Measurements from ENCODE around the gene ADCY4. TPM values are rescaled to one million over a fixed set of nuclear protein-coding genes. Genes with fewer than 3 reads are reported as not detected.

Gene ADCY4
- total RNA-seq, 4 donors from 2014 or later = 6.7 to 22.8 (median 16.5) TPM

- intact Hi-C loops (cut with DNase I; ENCODE audit: low total_unique reads) = no loop called here
Observed at GRCh38 chr14:24310265-24310645, 24.6 kb downstream of the ADCY4 start.

DNA sequence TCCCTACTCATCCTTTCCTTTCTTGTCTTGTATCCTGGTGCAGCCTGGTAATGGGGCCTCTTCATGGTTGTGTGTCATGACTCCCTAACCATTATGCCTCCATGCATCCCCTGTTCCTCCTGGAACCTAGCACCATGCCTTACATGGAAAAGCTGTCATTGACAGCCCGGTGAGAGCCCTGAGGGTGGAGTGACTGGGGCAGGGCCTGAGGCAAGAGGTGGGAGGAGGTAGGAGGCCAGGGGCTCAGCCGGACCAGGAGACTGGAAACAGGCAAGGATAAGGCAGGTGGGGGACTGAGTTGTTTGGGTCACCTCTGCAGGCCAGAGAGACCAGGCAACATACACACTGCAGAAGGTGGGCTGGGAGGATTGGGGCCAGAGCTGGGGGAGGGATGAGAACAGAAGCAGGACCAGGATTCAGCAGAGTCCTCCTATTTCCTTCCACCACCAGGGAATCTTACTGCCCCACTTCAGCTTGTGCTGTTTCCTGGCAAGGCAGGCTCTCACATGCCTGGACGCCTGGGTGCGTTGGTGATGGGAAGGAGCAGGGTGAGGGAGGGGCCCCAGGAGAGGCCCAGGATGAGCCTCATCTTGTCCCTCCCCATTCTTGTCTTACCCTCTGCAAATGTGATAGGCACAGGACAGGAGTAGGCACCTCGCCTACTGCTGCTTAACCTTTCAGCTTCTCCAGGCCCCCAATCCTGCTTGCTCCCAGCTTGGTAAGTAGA is 25.2 kb downstream of the ADCY4 start, which contains the start of gene LTB4R2:
TSS of gene LTB4R2 (plus strand) at position 603 of the 727 bp plus-strand sequence. CDS start 525 bp downstream, outside the sequence.
- DNase-seq (ENCODE audit: low spot score in 2 of 2) = peak in 1 of 2 donors; percentile 86
- WGBS, 2 donors = 42 to 51% methylated on average over 5 of the region's 5 CpGs
- intact Hi-C loops (cut with DNase I; ENCODE audit: low total_unique reads) = no loop called here
- TF ChIP-seq POLR2A (IDR thresholded peaks at IDR 0.05) (no peak), CTCF (IDR thresholded peaks at IDR 0.05) (no peak)
- peak within 1 kb of the TSS; percentile 32 for H3K4me3 ChIP-seq (ENCODE audit: low read depth, poor library complexity, severe bottlenecking)

More at GRCh38 chr14:24310265-24310645, 24.6 kb downstream of the ADCY4 start:
- H3K4me3 ChIP-seq (ENCODE audit: low read depth, poor library complexity, severe bottlenecking) = no peak overlapping the region
- DNase-seq (ENCODE audit: low spot score in 2 of 2) = no peak
- no peak for TF ChIP-seq CTCF (IDR thresholded peaks at IDR 0.05)
- no peak for TF ChIP-seq POLR2A (IDR thresholded peaks at IDR 0.05)
- WGBS, 2 donors = 9 to 22% methylated on average over 5 of the region's 5 CpGs

DNA sequence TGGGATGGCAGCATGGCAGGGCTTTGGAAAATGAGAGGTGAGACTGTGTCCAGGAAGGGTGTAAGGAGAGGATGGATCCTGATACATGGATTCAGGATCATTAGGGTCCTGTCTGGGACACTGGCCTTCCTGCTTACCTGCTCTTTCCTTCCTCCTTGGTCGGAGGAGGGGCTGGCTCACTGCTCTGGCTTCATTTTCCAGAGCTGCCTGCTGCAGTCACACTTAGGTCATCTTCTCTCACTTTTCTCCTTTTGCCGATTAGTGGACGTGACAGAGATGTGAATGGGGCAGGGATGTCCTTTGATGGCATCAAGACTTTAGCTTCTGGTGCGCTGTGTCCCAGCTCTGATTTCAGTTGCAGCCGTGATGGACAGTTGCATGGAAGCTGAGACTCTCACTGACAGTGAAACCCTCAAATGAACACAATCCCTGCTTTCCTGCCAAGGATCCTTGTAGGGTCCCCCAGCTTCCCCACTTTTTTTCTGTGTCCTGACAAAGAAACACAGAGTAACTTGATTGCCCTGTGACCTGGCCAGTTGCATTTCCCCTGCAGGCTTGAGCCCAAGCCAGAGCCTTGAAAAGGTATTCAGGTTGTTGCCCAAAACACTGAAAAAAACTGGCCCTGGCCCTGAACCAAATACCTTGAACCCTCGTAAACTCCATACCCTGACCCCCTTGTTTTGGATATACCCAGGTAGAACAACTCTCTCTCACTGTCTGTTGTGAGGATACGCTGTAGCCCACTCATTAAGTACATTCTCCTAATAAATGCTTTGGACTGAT is 26.3 kb downstream of the ADCY4 start:
- TF ChIP-seq CTCF (IDR thresholded peaks at IDR 0.05) = peak in 1 of 3 donors; percentile 4
- no peak for TF ChIP-seq POLR2A (IDR thresholded peaks at IDR 0.05)
- WGBS, 2 donors = 74 to 75% methylated on average over 7 of the region's 7 CpGs
- DNase-seq (ENCODE audit: low spot score in 2 of 2) = no peak
- no peak overlapping the region for H3K4me3 ChIP-seq (ENCODE audit: low read depth, poor library complexity, severe bottlenecking)
- intact Hi-C loops (cut with DNase I; ENCODE audit: low total_unique reads) = no loop called here

DNA sequence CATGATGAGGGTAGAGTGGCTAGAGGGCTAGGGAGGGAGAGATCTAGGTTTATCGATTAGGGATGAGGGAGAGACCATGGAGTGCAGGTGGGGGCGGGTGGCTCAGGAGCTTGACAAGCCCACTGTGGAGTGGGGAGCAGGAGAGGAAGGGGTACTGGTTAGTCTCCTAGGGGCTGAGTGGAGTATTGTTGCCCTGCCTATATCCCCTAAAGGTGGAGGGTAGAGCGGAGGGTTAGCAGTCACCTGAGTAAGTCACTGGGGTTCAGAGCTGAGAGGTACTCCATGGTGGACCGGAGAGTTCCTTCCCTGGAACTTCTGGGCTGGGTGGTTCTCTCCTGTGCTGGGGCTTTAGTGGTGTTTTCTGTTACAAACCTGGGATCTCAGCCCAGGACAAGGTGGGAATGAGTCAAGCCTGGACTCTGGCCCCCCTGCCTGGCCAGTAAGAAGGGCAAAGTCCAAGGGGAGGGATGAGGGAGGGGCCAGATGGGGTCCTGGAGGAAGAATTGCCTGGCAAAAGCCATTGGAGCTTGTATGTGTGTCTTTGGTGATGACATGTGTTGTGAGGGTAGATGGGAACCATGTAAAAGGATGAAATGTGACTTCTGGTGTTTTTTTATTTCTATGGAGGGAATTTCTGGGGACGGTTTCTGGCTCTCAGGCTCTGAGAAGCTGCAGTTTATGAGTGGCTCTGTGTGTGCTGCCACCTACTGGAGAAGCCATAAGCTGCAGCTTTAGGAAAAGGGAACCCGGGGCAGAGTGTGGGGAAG is 27.1 kb downstream of the ADCY4 start, which contains the start of gene CIDEB:
TSS of gene CIDEB (minus strand) at position 403 of the 767 bp plus-strand sequence. CDS start at position 284, 119 bp downstream.
- intact Hi-C loops (cut with DNase I; ENCODE audit: low total_unique reads) = no loop called here
- DNase-seq (ENCODE audit: low spot score in 2 of 2) = no peak
- TF ChIP-seq CTCF (IDR thresholded peaks at IDR 0.05) (peak in 1 of 3 donors; percentile 77), POLR2A (IDR thresholded peaks at IDR 0.05) (no peak)
- no peak within 1 kb of the TSS for H3K4me3 ChIP-seq (ENCODE audit: low read depth, poor library complexity, severe bottlenecking)
- 59 to 64% methylated on average over 6 of the region's 6 CpGs for WGBS, 2 donors

- no peak for DNase-seq (ENCODE audit: low spot score in 2 of 2)
- no peak overlapping the region for H3K4me3 ChIP-seq (ENCODE audit: low read depth, poor library complexity, severe bottlenecking)
- WGBS, 2 donors = 82 to 86% methylated on average over 11 of the region's 11 CpGs
- TF ChIP-seq CTCF (IDR thresholded peaks at IDR 0.05) = no peak
- TF ChIP-seq POLR2A (IDR thresholded peaks at IDR 0.05) = no peak
- intact Hi-C loops (cut with DNase I; ENCODE audit: low total_unique reads) = no loop called here
Observed at GRCh38 chr14:24307156-24307574, 27.7 kb downstream of the ADCY4 start.
